ENCODE results near the gene NPM3.
A peak's percentile ranks its signal among the peaks of the same experiment; 100 is the strongest.

The NPM3 gene

GRCh38 chr10:101779544-101780186 lies 3.6 kb downstream of the NPM3 start:
- in situ Hi-C loops (cut with HindIII; ENCODE audit: low sequenced_read_pairs), result loop anchor here (5.0 kb wide), 1 partner anchor 38 kb away; the partner anchor contains the start of gene OGA

GRCh38 chr10:101778781-101779543 lies 4.3 kb downstream of the NPM3 start:
- no peak for TF ChIP-seq CTCF (IDR thresholded peaks at IDR 0.05; ENCODE audit: low read depth, low read length, missing control alignments)
- peak overlapping the region; percentile 24 for H3K4me3 ChIP-seq (ENCODE audit: low read depth, low read length)
- DNase-seq (ENCODE audit: low read depth), result no peak
- in situ Hi-C loops (cut with HindIII; ENCODE audit: low sequenced_read_pairs), result no loop called here

More at GRCh38 chr10:101779544-101780186, 3.6 kb downstream of the NPM3 start:
- peak; percentile 79 for TF ChIP-seq CTCF (IDR thresholded peaks at IDR 0.05; ENCODE audit: low read depth, low read length, missing control alignments)
- peak overlapping the region; percentile 24 for H3K4me3 ChIP-seq (ENCODE audit: low read depth, low read length)
- DNase-seq (ENCODE audit: low read depth), result peak; percentile 12

- TF ChIP-seq CTCF (IDR thresholded peaks at IDR 0.05; ENCODE audit: low read depth, low read length, missing control alignments), result no peak
- no peak overlapping the region for H3K4me3 ChIP-seq (ENCODE audit: low read depth, low read length)
- DNase-seq (ENCODE audit: low read depth), result no peak
- in situ Hi-C loops (cut with HindIII; ENCODE audit: low sequenced_read_pairs), result no loop called here
Observed at GRCh38 chr10:101778151-101778780, 5.0 kb downstream of the NPM3 start.

- in situ Hi-C loops (cut with HindIII; ENCODE audit: low sequenced_read_pairs), result no loop called here
- DNase-seq (ENCODE audit: low read depth), result no peak
- TF ChIP-seq CTCF (IDR thresholded peaks at IDR 0.05; ENCODE audit: low read depth, low read length, missing control alignments), result no peak
- H3K4me3 ChIP-seq (ENCODE audit: low read depth, low read length), result no peak overlapping the region
Observed at GRCh38 chr10:101777619-101778145, 5.6 kb downstream of the NPM3 start.

- in situ Hi-C loops (cut with HindIII; ENCODE audit: low sequenced_read_pairs), result no loop called here
- no peak for DNase-seq (ENCODE audit: low read depth)
- TF ChIP-seq CTCF (IDR thresholded peaks at IDR 0.05; ENCODE audit: low read depth, low read length, missing control alignments), result no peak
- H3K4me3 ChIP-seq (ENCODE audit: low read depth, low read length), result no peak overlapping the region
Observed at GRCh38 chr10:101776161-101776817, 7.0 kb downstream of the NPM3 start.
